ENCODE data around the gene WBP1L.
"Not testable (repeated sequence)": the region's sequence is repeated elsewhere in the genome, so short reads cannot be mapped to it uniquely, and the experiment has no call there.

Gene WBP1L

GRCh38 chr10:102743078-102743587, 615 bp upstream of the WBP1L start:
- no peak for DNase-seq (ENCODE audit: low read depth)
- Histone ChIP-seq H3K4me3 (ENCODE audit: low read length) (peak overlapping the region; percentile 59), H3K4me1 (ENCODE audit: control insufficient read depth, insufficient read depth, low read length) (peaks cover 28% of the 10 kb centered on the region), H3K27me3 (replicated peaks; ENCODE audit: control insufficient read depth, insufficient read depth, low read length) (no peaks in the 10 kb centered on the region), H3K9ac (ENCODE audit: low read length) (no peak overlapping the region), H3K9me3 (ENCODE audit: control insufficient read depth, low read length) (no peaks in the 10 kb centered on the region), H3K36me3 (ENCODE audit: control insufficient read depth, insufficient read depth, low read length, severe bottlenecking) (peaks cover 5% of the 10 kb centered on the region)

- peak; percentile 53 for DNase-seq (ENCODE audit: low read depth)
- Histone ChIP-seq H3K9me3 (ENCODE audit: control insufficient read depth, low read length) (no peaks in the 10 kb centered on the region), H3K27me3 (replicated peaks; ENCODE audit: control insufficient read depth, insufficient read depth, low read length) (no peaks in the 10 kb centered on the region), H3K9ac (ENCODE audit: low read length) (peak overlapping the region; percentile 99), H3K4me1 (ENCODE audit: control insufficient read depth, insufficient read depth, low read length) (peaks cover 23% of the 10 kb centered on the region), H3K36me3 (ENCODE audit: control insufficient read depth, insufficient read depth, low read length, severe bottlenecking) (peaks cover 5% of the 10 kb centered on the region), H3K4me3 (ENCODE audit: low read length) (peak overlapping the region; percentile 97)
Measured at GRCh38 chr10:102744374-102745051, 765 bp downstream of the WBP1L start.

- no peaks in the 10 kb centered on the region for H3K27me3 ChIP-seq (replicated peaks; ENCODE audit: control insufficient read depth, insufficient read depth, low read length)
- peak overlapping the region; percentile 99 for H3K9ac ChIP-seq (ENCODE audit: low read length)
- DNase-seq (ENCODE audit: low read depth), result no peak
- peaks cover 5% of the 10 kb centered on the region for H3K36me3 ChIP-seq (ENCODE audit: control insufficient read depth, insufficient read depth, low read length, severe bottlenecking)
- no peaks in the 10 kb centered on the region for H3K9me3 ChIP-seq (ENCODE audit: control insufficient read depth, low read length)
- H3K4me1 ChIP-seq (ENCODE audit: control insufficient read depth, insufficient read depth, low read length), result peaks cover 23% of the 10 kb centered on the region
- peak overlapping the region; percentile 97 for H3K4me3 ChIP-seq (ENCODE audit: low read length)
Measured at GRCh38 chr10:102745157-102745556, 1.4 kb downstream of the WBP1L start.

GRCh38 chr10:102752266-102752930, 8.7 kb downstream of the WBP1L start:
- DNase-seq (ENCODE audit: low read depth), result peak; percentile 94
- H3K4me3 ChIP-seq (ENCODE audit: low read length), result peak overlapping the region; percentile 70

GRCh38 chr10:102752934-102753664, 9.4 kb downstream of the WBP1L start:
- Histone ChIP-seq H3K4me1 (ENCODE audit: control insufficient read depth, insufficient read depth, low read length) (peaks cover 52% of the 10 kb centered on the region), H3K27me3 (replicated peaks; ENCODE audit: control insufficient read depth, insufficient read depth, low read length) (no peaks in the 10 kb centered on the region), H3K36me3 (ENCODE audit: control insufficient read depth, insufficient read depth, low read length, severe bottlenecking) (no peaks in the 10 kb centered on the region), H3K9me3 (ENCODE audit: control insufficient read depth, low read length) (no peaks in the 10 kb centered on the region), H3K9ac (ENCODE audit: low read length) (peak overlapping the region; percentile 79), H3K4me3 (ENCODE audit: low read length) (peak overlapping the region; percentile 70)
- DNase-seq (ENCODE audit: low read depth), result peak; percentile 90

More at GRCh38 chr10:102752266-102752930, 8.7 kb downstream of the WBP1L start:
- no peaks in the 10 kb centered on the region for H3K9me3 ChIP-seq (ENCODE audit: control insufficient read depth, low read length)
- H3K4me1 ChIP-seq (ENCODE audit: control insufficient read depth, insufficient read depth, low read length), result peaks cover 52% of the 10 kb centered on the region
- H3K36me3 ChIP-seq (ENCODE audit: control insufficient read depth, insufficient read depth, low read length, severe bottlenecking), result peaks cover 5% of the 10 kb centered on the region
- no peaks in the 10 kb centered on the region for H3K27me3 ChIP-seq (replicated peaks; ENCODE audit: control insufficient read depth, insufficient read depth, low read length)
- peak overlapping the region; percentile 79 for H3K9ac ChIP-seq (ENCODE audit: low read length)

GRCh38 chr10:102753718-102754117, 10.0 kb downstream of the WBP1L start:
- Histone ChIP-seq H3K36me3 (ENCODE audit: control insufficient read depth, insufficient read depth, low read length, severe bottlenecking) (no peaks in the 10 kb centered on the region), H3K9ac (ENCODE audit: low read length) (peak overlapping the region; percentile 79), H3K9me3 (ENCODE audit: control insufficient read depth, low read length) (no peaks in the 10 kb centered on the region), H3K27me3 (replicated peaks; ENCODE audit: control insufficient read depth, insufficient read depth, low read length) (no peaks in the 10 kb centered on the region), H3K4me3 (ENCODE audit: low read length) (peak overlapping the region; percentile 70), H3K4me1 (ENCODE audit: control insufficient read depth, insufficient read depth, low read length) (peaks cover 55% of the 10 kb centered on the region)
- DNase-seq (ENCODE audit: low read depth), result peak; percentile 73

GRCh38 chr10:102757323-102757722, 13.6 kb downstream of the WBP1L start:
- Histone ChIP-seq H3K9me3 (ENCODE audit: control insufficient read depth, low read length) (no peaks in the 10 kb centered on the region), H3K27me3 (replicated peaks; ENCODE audit: control insufficient read depth, insufficient read depth, low read length) (no peaks in the 10 kb centered on the region), H3K4me3 (ENCODE audit: low read length) (no peak overlapping the region), H3K4me1 (ENCODE audit: control insufficient read depth, insufficient read depth, low read length) (peaks cover 58% of the 10 kb centered on the region), H3K36me3 (ENCODE audit: control insufficient read depth, insufficient read depth, low read length, severe bottlenecking) (no peaks in the 10 kb centered on the region), H3K9ac (ENCODE audit: low read length) (no peak overlapping the region)
- no peak for DNase-seq (ENCODE audit: low read depth)

GRCh38 chr10:102758240-102758932, 14.6 kb downstream of the WBP1L start:
- no peak overlapping the region for H3K9ac ChIP-seq (ENCODE audit: low read length)
- peaks cover 58% of the 10 kb centered on the region for H3K4me1 ChIP-seq (ENCODE audit: control insufficient read depth, insufficient read depth, low read length)
- DNase-seq (ENCODE audit: low read depth), result no peak

GRCh38 chr10:102758933-102759262, 15.2 kb downstream of the WBP1L start:
- not testable (repeated sequence) for H3K9me3 ChIP-seq (ENCODE audit: control insufficient read depth, low read length); H3K9ac ChIP-seq (ENCODE audit: low read length); DNase-seq (ENCODE audit: low read depth); H3K36me3 ChIP-seq (ENCODE audit: control insufficient read depth, insufficient read depth, low read length, severe bottlenecking); H3K27me3 ChIP-seq (replicated peaks; ENCODE audit: control insufficient read depth, insufficient read depth, low read length)
- Histone ChIP-seq H3K4me1 (ENCODE audit: control insufficient read depth, insufficient read depth, low read length) (peaks cover 57% of the 10 kb centered on the region), H3K4me3 (ENCODE audit: low read length) (peak overlapping the region; percentile 37)

More at GRCh38 chr10:102758240-102758932, 14.6 kb downstream of the WBP1L start:
- no peaks in the 10 kb centered on the region for H3K36me3 ChIP-seq (ENCODE audit: control insufficient read depth, insufficient read depth, low read length, severe bottlenecking)
- peak overlapping the region; percentile 37 for H3K4me3 ChIP-seq (ENCODE audit: low read length)
- no peaks in the 10 kb centered on the region for H3K27me3 ChIP-seq (replicated peaks; ENCODE audit: control insufficient read depth, insufficient read depth, low read length)
- H3K9me3 ChIP-seq (ENCODE audit: control insufficient read depth, low read length), result no peaks in the 10 kb centered on the region

- peaks cover 57% of the 10 kb centered on the region for H3K4me1 ChIP-seq (ENCODE audit: control insufficient read depth, insufficient read depth, low read length)
Measured at GRCh38 chr10:102759497-102760210, 15.9 kb downstream of the WBP1L start.

More at GRCh38 chr10:102759497-102760210, 15.9 kb downstream of the WBP1L start:
- Histone ChIP-seq H3K4me3 (ENCODE audit: low read length) (no peak overlapping the region), H3K9me3 (ENCODE audit: control insufficient read depth, low read length) (no peaks in the 10 kb centered on the region), H3K9ac (ENCODE audit: low read length) (no peak overlapping the region), H3K27me3 (replicated peaks; ENCODE audit: control insufficient read depth, insufficient read depth, low read length) (no peaks in the 10 kb centered on the region), H3K36me3 (ENCODE audit: control insufficient read depth, insufficient read depth, low read length, severe bottlenecking) (no peaks in the 10 kb centered on the region)
- DNase-seq (ENCODE audit: low read depth), result no peak

All from adipocyte (in vitro differentiated cells).